Activated CD4-positive, alpha-beta T cell treated with anti-CD3 and anti-CD28 coated beads, Interleukin-2, Interleukin-4, amounts not matched to agents 100 ng/mL and 50 ng/mL, durations not matched to agents 16 hours and 8 hours (primary cell): ENCODE measurements around the gene SLC38A9.
"Not testable (repeated sequence)": the region's sequence is repeated elsewhere in the genome, so short reads cannot be mapped to it uniquely, and the experiment has no call there.

Experiments
- DNase-seq: peaks from one replicate; pipeline ENCODE4 v3.0.0-alpha.2; 2020; ENCODE audit warnings: low spot score

The SLC38A9 gene

GRCh38 chr5:55706230-55706629 is 5.9 kb downstream of the SLC38A9 start:
- no peak for DNase-seq

- DNase-seq, result no peak
These were observed 9.4 kb downstream of the SLC38A9 start for GRCh38 chr5:55702598-55703345.

- no peak for DNase-seq
These were observed 10.5 kb downstream of the SLC38A9 start for GRCh38 chr5:55701462-55702103.

GRCh38 chr5:55700745-55701144 is 11.4 kb downstream of the SLC38A9 start:
- DNase-seq, result no peak

GRCh38 chr5:55699041-55699688 is 13.0 kb downstream of the SLC38A9 start:
- no peak for DNase-seq

- DNase-seq, result not testable (repeated sequence)
These were observed 15.4 kb downstream of the SLC38A9 start for GRCh38 chr5:55696704-55697103.

GRCh38 chr5:55694152-55694830 is 17.8 kb downstream of the SLC38A9 start:
- DNase-seq, result no peak

GRCh38 chr5:55692509-55692908 is 19.6 kb downstream of the SLC38A9 start:
- no peak for DNase-seq

- DNase-seq, result no peak
These were observed 20.1 kb downstream of the SLC38A9 start for GRCh38 chr5:55692106-55692417.

- DNase-seq, result peak; percentile 41
These were observed 20.6 kb downstream of the SLC38A9 start for GRCh38 chr5:55691265-55692105.

- DNase-seq, result no peak
These were observed 30.1 kb downstream of the SLC38A9 start for GRCh38 chr5:55682071-55682470.

- no peak for DNase-seq
These were observed 30.8 kb downstream of the SLC38A9 start for GRCh38 chr5:55681301-55681700.

GRCh38 chr5:55680353-55680752 is 31.8 kb downstream of the SLC38A9 start:
- no peak for DNase-seq

GRCh38 chr5:55679556-55679955 is 32.6 kb downstream of the SLC38A9 start:
- DNase-seq, result no peak

- DNase-seq, result no peak
These were observed 37.0 kb downstream of the SLC38A9 start for GRCh38 chr5:55675119-55675518.

GRCh38 chr5:55674340-55674739 is 37.8 kb downstream of the SLC38A9 start:
- no peak for DNase-seq

GRCh38 chr5:55672477-55672911 is 39.6 kb downstream of the SLC38A9 start:
- DNase-seq, result no peak

- no peak for DNase-seq
These were observed 40.1 kb downstream of the SLC38A9 start for GRCh38 chr5:55671975-55672374.

GRCh38 chr5:55668356-55668755 is 43.8 kb downstream of the SLC38A9 start:
- no peak for DNase-seq

GRCh38 chr5:55667938-55668337 is 44.2 kb downstream of the SLC38A9 start:
- DNase-seq, result no peak

GRCh38 chr5:55665065-55665464 is 47.1 kb downstream of the SLC38A9 start:
- DNase-seq, result no peak

GRCh38 chr5:55657443-55657842 is 54.7 kb downstream of the SLC38A9 start:
- DNase-seq, result no peak
